Breast epithelium (tissue), 3 donors: ENCODE data around the gene TBXAS1.

Experiments used
- CTCF ChIP-seq, 3 donors: fragments of 450-650 bp; IDR thresholded peaks; one replicate each; pipeline ENCODE4 v1.5.1; 2016 to 2017; ENCODE audit warnings: antibody characterized with exemption in 3 of 3, mild to moderate bottlenecking in 3 of 3, moderate library complexity in 3 of 3
- POLR2A ChIP-seq: fragments of 450-650 bp; IDR thresholded peaks from one replicate; pipeline ENCODE4 v1.6.1; 2016; ENCODE audit warnings: antibody characterized with exemption, mild to moderate bottlenecking, moderate library complexity
- POLR2AphosphoS5 ChIP-seq, 3 donors: sonication (generic); formaldehyde crosslinking; IDR thresholded peaks; one replicate each; pipeline ENCODE4 v1.6.1; 2017; ENCODE audit warnings: antibody characterized with exemption in 3 of 3

- TF ChIP-seq CTCF (IDR thresholded peaks at IDR 0.05), result no peak
- no peak for TF ChIP-seq POLR2A
- TF ChIP-seq POLR2AphosphoS5 (IDR thresholded peaks at IDR 0.05), result no peak
Measured at GRCh38 chr7:139915268-139915863, 86.3 kb downstream of the TBXAS1 start.
